MM.1S (cell line): ENCODE measurements around the gene KLRG1.

Experiments
- DNase-seq: peaks from one replicate; pipeline ENCODE4 v3.0.0-alpha.2; 2015
- H2AFZ ChIP-seq: fragments of 300-600 bp; sonication (generic); 2 replicates; pipeline ENCODE4 v1.6.0; 2016; ENCODE audit warnings: antibody characterized with exemption, low read length
- H3F3A ChIP-seq: fragments of 300-600 bp; sonication (generic); 2 replicates; pipeline ENCODE4 v1.6.1; 2016; ENCODE audit warnings: mild to moderate bottlenecking, antibody characterized with exemption, low read length, moderate library complexity, mixed read lengths; ENCODE audit not compliant: insufficient read depth
- H3K27ac ChIP-seq: fragments of 300-600 bp; sonication (generic); 2 replicates; pipeline ENCODE4 v1.5.1; 2016; ENCODE audit warnings: mild to moderate bottlenecking, low read length
- H3K27me3 ChIP-seq: fragments of 300-600 bp; sonication (generic); replicated peaks from 2 replicates; pipeline ENCODE4 v1.6.0; 2016; ENCODE audit warnings: low read length; ENCODE audit not compliant: insufficient read depth
- H3K36me3 ChIP-seq: fragments of 300-600 bp; sonication (generic); replicated peaks from 2 replicates; pipeline ENCODE4 v1.6.1; 2016; ENCODE audit warnings: mild to moderate bottlenecking, low read length, mixed read lengths; ENCODE audit not compliant: insufficient read depth
- H3K4me1 ChIP-seq: fragments of 300-600 bp; sonication (generic); 2 replicates; pipeline ENCODE4 v1.6.1; 2016; ENCODE audit warnings: low read length, mixed read lengths
- H3K4me2 ChIP-seq: fragments of 300-600 bp; sonication (generic); 2 replicates; pipeline ENCODE4 v1.6.0; 2016; ENCODE audit warnings: low read depth, low read length
- H3K4me3 ChIP-seq: fragments of 300-600 bp; sonication (generic); 2 replicates; pipeline ENCODE4 v1.5.1; 2016; ENCODE audit warnings: low read length, mixed read lengths
- H3K79me2 ChIP-seq: fragments of 300-600 bp; sonication (generic); 2 replicates; pipeline ENCODE4 v1.6.1; 2016; ENCODE audit warnings: mixed run types, low read length, mixed read lengths
- H3K9ac ChIP-seq: fragments of 300-600 bp; sonication (generic); 2 replicates; pipeline ENCODE4 v1.6.1; 2016; ENCODE audit warnings: low read length, mixed read lengths
- H3K9me2 ChIP-seq: fragments of 300-600 bp; sonication (generic); replicated peaks from 2 replicates; pipeline ENCODE4 v1.6.1; 2016; ENCODE audit warnings: mild to moderate bottlenecking, low read length, mixed read lengths; ENCODE audit not compliant: insufficient read depth
- H3K9me3 ChIP-seq: fragments of 300-600 bp; sonication (generic); replicated peaks from 2 replicates; pipeline ENCODE4 v1.6.1; 2016; ENCODE audit warnings: mild to moderate bottlenecking, low read length, mixed read lengths; ENCODE audit not compliant: insufficient read depth
- H4K20me1 ChIP-seq: fragments of 300-600 bp; sonication (generic); 2 replicates; pipeline ENCODE4 v1.6.1; 2016; ENCODE audit warnings: mild to moderate bottlenecking, low read length, moderate library complexity, mixed read lengths; ENCODE audit not compliant: insufficient read depth
- EZH2 ChIP-seq: fragments of 300-600 bp; sonication (generic); optimal IDR thresholded peaks from 2 replicates; pipeline ENCODE3; 2017; ENCODE audit warnings: low read depth, mild to moderate bottlenecking, antibody characterized with exemption, low read length, mixed read lengths
- EZH2phosphoT487 ChIP-seq: fragments of 300-600 bp; sonication (generic); IDR thresholded peaks from 2 replicates; pipeline ENCODE4 v1.6.1; 2018; ENCODE audit warnings: antibody characterized with exemption, low read length
- TF ChIP-seq, protein P1 (sequence below): fragments of 300-600 bp; sonication (generic); IDR thresholded peaks from 2 replicates; pipeline ENCODE4 v1.5.1; 2016; ENCODE audit warnings: antibody characterized with exemption, low read length, mixed read lengths

KLRG1 gene

DNA sequence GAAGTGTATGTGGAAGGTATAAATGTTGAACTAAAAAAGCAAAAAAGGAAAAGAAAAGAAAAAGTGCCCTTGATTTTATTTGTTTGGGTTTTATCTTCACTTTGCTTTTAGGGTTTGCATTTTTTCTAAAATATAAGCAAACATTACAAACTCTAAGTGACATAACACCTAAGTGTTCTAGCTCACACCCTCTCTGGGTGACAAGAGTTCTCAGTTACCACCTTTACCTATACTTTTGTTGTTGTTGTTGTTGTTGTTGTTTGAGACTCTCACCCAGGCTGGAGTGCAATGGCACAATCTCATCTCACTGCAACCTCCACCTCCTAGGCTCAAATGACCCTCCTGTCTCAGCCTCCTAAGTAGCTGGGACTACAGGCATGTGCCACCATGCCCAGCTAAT, 13.0 kb downstream of the KLRG1 start:
- Histone ChIP-seq H3K9me2 (no peaks in the 10 kb centered on the region), H3K36me3 (no peaks in the 10 kb centered on the region), H3K4me2 (no peak overlapping the region), H3K79me2 (no peaks in the 10 kb centered on the region), H3K4me1 (no peaks in the 10 kb centered on the region), H3K9ac (no peak overlapping the region), H3F3A (no peaks in the 10 kb centered on the region), H3K9me3 (no peaks in the 10 kb centered on the region), H3K27me3 (no peaks in the 10 kb centered on the region), H2AFZ (no peak overlapping the region), H3K27ac (no peak overlapping the region), H3K4me3 (no peak overlapping the region), H4K20me1 (no peaks in the 10 kb centered on the region)
- TF ChIP-seq EZH2phosphoT487, result no peak
- TF ChIP-seq EZH2, result no peak
- TF ChIP-seq, protein P1, sequence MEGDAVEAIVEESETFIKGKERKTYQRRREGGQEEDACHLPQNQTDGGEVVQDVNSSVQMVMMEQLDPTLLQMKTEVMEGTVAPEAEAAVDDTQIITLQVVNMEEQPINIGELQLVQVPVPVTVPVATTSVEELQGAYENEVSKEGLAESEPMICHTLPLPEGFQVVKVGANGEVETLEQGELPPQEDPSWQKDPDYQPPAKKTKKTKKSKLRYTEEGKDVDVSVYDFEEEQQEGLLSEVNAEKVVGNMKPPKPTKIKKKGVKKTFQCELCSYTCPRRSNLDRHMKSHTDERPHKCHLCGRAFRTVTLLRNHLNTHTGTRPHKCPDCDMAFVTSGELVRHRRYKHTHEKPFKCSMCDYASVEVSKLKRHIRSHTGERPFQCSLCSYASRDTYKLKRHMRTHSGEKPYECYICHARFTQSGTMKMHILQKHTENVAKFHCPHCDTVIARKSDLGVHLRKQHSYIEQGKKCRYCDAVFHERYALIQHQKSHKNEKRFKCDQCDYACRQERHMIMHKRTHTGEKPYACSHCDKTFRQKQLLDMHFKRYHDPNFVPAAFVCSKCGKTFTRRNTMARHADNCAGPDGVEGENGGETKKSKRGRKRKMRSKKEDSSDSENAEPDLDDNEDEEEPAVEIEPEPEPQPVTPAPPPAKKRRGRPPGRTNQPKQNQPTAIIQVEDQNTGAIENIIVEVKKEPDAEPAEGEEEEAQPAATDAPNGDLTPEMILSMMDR, result no peak
- no peak for DNase-seq

DNA sequence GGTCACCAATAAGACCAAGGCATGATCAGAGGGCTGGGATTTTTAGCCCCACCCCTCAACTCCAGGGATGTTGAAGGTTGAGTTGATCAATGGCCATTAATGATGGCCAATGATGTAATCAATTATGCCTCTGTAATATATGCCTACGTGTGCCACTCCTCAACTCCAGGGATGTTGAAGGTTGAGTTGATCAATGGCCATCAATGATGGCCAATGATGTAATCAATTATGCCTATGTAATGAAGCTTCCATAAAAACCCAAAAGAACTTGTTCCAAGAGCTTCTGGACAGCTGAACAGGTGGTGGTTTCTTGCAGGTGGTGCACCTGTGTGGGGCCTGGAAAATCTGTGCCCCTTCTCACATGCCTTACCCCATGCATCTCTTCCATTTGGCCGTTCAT, 33.2 kb downstream of the KLRG1 start:
- Histone ChIP-seq H3K4me1 (no peaks in the 10 kb centered on the region), H3F3A (no peaks in the 10 kb centered on the region), H3K36me3 (no peaks in the 10 kb centered on the region), H3K9me3 (no peaks in the 10 kb centered on the region), H4K20me1 (no peaks in the 10 kb centered on the region), H3K4me3 (no peak overlapping the region), H3K27me3 (no peaks in the 10 kb centered on the region), H3K9ac (no peak overlapping the region), H2AFZ (no peak overlapping the region), H3K9me2 (no peaks in the 10 kb centered on the region), H3K79me2 (no peaks in the 10 kb centered on the region), H3K4me2 (no peak overlapping the region), H3K27ac (no peak overlapping the region)
- no peak for DNase-seq
- TF ChIP-seq EZH2phosphoT487 (no peak), EZH2 (no peak)
- TF ChIP-seq, protein P1, result no peak

DNA sequence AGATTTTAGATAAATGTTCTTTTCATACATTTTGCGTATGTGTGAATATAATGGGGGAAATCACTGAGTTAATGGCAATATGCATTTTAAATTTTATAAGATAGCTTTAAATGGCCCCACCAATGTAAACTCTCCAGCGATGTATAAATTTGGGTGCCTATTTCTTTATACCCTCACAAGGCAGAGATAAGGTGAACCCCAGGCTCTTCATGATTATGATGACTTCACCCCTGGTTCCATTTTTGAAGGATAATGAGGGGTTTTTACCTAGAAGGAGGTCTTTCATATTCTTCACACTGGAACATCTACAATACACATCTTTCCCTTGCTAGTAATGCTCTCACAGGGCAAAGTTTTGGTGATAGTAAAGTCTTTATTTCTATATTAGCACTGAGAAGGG, 35.2 kb downstream of the KLRG1 start:
- Histone ChIP-seq H3K4me2 (no peak overlapping the region), H4K20me1 (no peaks in the 10 kb centered on the region), H3F3A (no peaks in the 10 kb centered on the region), H3K9me3 (no peaks in the 10 kb centered on the region), H2AFZ (no peak overlapping the region), H3K79me2 (no peaks in the 10 kb centered on the region), H3K9ac (no peak overlapping the region), H3K36me3 (no peaks in the 10 kb centered on the region), H3K27me3 (no peaks in the 10 kb centered on the region), H3K27ac (no peak overlapping the region), H3K4me1 (no peaks in the 10 kb centered on the region), H3K4me3 (no peak overlapping the region), H3K9me2 (no peaks in the 10 kb centered on the region)
- no peak for DNase-seq
- TF ChIP-seq, protein P1, result no peak
- TF ChIP-seq EZH2, result no peak
- no peak for TF ChIP-seq EZH2phosphoT487
